Activated naive CD4-positive, alpha-beta T cell treated with Interleukin-2 at 50 U/mL for 16 hours (primary cell): ENCODE measurements around the gene USP46.
A peak's percentile ranks its signal among the peaks of the same experiment; 100 is the strongest.

Source experiments
- DNase-seq: peaks from one replicate; pipeline ENCODE4 v3.0.0-alpha.2; 2020

Gene USP46

DNA sequence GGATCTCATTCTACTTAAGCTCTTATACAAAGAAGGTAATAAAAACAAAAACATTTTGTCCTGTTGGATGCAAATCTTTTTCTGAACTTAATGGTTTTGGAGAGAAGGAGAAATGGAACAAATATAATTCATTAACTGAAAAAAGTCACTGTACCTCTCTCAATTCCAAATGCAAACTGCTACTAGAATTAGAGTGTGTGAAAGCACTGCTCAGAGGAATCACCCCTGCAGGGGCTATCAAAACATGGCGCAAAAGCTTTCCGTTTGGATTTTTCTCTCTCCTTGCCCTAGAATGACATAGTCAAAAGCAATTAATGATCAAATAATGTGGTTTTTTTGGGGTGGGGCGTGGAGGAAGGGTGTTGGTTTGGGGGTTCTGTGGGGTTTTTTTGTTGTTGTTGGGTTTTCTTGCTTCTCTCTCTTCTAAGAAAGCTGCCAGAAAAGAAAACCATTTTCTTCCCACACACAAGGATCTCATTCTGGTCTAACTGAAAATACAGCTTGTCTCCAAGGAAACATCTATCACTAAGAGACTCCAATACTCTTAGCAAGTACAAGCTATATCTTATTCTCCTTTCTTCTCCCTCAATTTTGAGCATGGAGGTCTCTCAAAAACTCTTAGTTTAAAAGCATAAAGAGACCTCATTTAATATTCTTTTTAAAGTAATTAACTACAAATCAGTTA lies 41.6 kb downstream of the USP46 start:
- no peak for DNase-seq

DNA sequence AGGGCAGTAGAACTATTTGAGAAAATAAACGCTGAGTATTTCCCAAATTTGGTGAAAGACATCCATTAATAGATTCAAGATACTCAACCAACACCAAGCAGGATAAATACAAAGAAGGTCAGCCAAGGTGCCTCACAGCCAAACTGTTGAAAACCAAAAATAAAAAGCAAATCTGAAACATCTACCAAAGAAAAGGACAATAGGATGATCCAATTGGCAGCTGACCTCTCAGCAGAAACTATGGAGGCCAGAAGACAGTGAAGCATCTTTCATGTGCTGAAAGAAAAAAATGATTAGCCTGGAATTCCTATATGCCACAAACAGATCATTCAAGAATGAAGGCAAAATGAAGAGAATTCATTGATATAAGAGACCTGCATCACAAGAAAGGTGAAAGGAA lies 44.9 kb downstream of the USP46 start:
- no peak for DNase-seq

DNA sequence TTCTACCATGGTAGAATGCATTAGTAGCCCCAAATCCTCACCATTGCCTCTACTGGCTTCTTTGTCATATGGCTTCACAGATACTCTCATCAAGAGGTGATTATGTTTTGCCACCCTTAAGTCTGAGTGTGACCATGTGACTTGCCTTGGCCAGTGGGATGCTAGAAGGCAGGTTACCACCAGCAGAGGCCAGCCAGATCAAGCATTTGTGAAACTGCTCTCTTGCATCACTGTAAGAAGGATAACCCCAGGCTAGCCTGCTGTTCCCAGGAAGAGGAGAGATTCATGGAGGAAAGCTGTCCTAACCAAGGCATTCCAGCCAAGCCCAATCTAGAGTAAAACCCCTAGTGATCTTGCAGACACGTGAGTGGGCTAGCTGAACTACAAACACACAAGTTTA lies 46.8 kb downstream of the USP46 start:
- DNase-seq: no peak

DNA sequence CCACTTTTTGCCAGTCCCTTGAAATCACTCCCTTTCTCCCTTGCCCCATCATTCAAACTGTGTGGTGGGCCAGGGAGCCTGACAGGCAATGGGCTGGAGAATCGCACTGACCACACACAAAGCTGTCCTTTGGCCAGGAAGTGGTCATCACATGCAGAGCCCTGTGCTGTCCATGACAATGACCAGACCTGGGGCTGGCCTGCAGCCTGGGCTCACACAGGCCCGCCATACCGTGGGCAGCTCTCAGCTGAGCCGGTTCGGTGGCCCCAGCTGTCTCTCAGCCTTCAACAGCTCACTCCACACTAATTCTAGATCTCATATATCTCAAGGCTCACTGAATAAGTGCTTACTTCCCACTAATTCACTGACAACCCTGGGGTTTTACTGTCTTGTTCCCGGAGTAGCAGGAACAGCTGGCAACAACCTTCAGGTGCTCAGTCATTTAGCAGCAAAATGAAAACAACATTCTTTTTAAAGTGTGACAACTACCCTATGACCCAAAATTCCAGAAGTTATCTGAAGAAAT lies 48.0 kb downstream of the USP46 start:
- no peak for DNase-seq

DNA sequence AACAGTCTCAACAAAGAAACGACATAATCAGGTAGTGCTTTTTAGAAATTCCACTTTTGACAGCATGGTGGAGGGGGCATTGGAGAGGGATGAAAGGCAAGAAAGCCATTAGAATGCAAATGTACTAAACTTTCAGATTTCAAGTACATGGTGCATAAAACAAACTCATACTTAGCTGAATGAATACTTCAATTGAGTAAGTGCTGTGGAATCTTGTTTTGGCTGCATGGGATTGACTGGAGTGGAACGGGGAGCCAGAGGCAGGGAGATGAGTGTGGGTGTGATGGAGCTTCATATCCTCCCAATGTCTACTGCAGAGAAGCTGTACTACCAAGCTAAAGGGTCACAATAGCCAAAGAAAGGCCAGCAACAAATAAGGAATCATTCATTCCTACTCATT lies 52.4 kb downstream of the USP46 start:
- no peak for DNase-seq

DNA sequence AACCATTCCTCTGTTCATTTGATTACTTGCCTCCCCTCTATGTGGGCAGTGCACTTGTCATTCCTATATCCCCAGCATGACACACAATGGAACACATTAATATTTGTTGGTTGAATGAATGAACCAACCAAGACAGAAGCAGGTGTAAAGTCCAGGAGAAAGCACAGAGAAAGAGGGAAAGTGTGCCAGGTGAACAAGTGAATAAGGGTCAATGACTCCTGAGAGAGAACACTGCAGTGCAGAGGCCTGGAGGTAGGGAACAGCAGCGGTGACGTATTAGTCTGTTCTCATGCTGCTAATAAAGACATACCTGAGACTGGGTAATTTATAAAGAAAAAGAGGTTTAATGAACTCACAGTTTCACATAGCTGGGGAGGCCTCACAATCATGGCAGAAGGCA lies 53.1 kb downstream of the USP46 start:
- DNase-seq: no peak

DNA sequence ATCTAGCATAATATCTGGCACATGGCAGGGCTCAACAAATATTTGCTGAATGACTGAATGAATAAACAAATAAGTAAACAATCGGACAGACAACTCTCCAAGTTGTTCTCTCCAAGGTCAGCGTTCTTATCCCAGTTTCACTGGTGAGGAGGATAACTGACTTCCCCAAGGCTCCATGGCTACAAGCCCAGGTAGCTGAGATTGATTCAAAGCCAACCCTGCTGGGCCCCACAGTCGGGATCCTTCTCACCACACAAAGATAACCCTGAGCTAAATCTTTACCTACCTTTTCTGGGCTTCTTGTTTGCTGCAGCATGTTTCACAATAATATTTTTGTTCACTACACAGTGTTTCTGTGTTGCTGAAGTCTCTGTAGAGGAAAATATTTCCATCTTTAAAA lies 54.9 kb downstream of the USP46 start:
- DNase-seq: no peak

DNA sequence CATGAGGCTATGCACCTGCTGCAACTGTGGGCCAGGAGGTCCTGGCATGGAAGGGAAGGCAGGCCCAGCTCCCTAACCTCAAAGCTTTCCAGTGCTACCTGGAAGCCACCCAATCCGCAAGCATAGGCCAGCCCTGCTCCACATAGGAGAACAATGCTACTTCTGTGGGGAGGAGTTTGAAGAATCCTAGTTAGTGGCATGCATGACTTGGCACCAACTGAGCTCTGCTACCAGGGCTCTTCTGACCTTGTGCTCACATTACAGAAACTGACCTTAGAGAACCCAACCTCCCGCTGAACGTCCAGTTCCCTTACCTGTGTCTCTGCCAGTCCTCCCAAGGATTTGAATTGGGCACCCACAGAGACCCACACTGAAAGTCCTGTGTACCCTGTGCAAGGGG lies 58.8 kb downstream of the USP46 start:
- no peak for DNase-seq

DNA sequence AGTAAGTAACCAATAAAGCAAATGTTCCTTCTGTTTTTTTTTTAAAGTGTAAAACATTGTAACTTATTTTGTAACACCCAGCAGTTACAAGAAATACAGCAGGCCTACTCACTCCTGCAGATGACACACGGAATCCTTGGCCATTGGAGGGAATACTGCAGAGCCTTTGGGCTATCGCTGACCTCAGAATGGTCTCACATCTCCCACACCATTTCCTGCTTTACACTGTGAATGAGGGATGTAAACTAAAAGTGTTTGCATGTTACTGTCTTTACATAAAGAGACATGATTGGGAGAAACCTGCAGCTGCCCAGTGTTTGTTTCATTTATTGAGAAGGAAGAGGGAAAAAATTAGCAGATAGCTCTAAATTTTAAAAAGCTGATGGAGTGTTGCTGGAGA lies 64.1 kb downstream of the USP46 start:
- no peak for DNase-seq

DNA sequence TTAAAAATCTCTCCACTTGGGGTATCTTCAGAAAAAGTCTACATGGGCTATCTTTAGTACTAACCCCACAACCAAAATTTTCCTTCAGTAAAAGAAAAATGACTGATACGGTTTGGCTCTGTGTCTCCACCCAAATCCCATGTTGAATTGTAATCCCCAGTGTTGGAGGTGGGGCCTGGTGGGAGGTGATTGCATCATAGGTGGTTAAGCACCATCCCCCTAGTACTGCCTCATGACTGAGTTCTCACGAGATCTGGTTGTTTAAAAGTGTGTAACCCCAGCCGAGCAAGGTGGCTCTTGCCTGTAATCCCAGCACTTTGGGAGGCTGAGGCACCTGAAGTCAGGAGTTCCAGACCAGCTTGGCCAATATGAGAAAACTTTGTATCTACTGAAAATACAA lies 66.8 kb downstream of the USP46 start:
- no peak for DNase-seq

DNA sequence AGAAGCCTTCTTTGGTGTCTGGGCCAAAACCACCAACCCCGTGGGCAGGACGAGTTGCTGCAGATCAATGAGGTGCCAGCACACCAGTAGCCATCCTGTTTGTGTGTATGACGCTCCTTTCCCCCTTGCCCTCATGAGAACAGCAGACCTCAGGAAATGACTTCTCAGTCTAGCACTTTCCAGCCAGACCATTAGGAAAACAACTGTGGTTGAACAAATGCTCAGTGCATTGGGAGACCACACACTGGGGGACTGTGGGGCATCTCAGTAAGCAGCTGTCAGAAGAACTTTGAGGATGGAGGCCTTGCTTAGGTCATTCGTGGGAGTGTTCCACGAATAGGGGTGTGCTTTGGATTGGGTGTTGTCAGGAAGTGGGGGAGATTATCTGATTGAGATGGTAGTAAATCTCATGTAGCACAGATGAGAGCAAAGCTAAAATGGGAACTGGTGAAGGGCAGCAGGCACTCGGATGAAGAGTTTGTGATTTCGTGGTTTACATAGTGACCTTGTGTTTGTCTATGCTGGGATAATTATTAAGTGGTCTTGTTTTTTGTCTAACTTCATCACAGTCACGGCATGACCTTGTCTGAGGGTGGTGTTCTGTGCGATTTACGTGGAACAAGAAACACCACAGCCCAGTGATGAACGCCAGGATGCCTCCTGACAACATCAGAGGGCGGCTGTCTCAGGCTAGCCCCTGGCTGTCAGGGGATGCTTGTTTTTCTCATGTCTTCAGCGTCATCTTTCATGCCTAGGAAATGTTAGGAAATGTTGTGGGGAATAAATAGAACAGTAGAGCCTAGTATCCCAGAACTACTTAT lies 70.1 kb downstream of the USP46 start:
- DNase-seq: peak; percentile 47

DNA sequence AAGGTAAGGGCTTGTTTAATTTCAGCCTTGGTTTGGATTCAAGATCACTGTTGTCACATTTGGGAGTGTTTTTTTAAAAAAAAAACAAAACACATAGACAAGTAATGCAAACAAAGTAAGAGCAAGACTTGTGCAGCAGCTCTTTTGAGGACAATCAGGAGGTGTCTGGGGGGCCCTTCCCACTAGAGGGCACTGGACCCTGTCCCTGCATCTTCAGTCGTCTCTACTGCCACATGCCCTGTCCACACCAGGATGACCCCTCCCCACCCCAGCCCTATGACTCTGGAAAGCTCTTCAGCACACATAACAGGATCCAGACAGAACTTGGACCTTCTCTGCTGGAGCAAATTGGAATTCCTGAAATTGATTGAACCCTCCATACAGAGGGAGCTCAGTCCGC lies 71.0 kb downstream of the USP46 start:
- peak; percentile 19 for DNase-seq

DNA sequence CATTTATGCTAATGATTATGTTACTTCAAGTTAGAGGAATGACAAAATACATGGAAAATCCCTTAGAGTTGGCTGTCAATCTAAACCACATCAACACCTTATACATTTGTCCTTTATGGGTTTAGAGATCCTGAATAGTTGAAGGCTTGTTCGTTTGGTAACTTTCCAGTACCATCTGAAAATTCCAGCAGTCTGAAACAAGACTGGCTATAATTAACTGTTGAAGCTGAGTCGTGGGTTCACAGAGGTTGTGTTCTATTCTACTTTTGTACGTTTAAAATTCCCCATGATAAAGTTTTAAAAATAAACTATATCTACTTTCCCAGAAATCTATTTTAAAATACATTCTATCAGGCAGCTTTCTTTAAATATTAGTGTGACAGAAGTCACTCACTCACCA lies 73.0 kb downstream of the USP46 start:
- no peak for DNase-seq

DNA sequence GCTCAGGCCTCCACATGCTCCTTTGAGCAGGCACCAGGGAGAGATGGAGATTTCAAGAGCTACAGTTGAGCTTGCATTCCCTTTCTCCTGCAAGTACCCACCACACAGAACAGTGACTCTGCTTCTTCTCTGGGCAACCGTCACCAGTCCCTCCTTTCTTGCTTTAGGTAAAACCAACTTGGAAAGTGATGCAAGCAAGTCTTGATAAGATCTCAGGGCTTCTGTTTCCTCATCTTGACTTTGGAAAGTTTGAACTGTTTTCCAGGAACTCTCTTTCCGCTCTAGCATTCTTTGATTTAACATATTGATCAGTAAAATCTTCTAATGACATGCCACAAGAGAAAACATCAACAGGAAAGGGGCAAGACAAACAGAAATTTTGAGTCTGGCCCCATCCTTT lies 73.7 kb downstream of the USP46 start:
- DNase-seq: no peak

DNA sequence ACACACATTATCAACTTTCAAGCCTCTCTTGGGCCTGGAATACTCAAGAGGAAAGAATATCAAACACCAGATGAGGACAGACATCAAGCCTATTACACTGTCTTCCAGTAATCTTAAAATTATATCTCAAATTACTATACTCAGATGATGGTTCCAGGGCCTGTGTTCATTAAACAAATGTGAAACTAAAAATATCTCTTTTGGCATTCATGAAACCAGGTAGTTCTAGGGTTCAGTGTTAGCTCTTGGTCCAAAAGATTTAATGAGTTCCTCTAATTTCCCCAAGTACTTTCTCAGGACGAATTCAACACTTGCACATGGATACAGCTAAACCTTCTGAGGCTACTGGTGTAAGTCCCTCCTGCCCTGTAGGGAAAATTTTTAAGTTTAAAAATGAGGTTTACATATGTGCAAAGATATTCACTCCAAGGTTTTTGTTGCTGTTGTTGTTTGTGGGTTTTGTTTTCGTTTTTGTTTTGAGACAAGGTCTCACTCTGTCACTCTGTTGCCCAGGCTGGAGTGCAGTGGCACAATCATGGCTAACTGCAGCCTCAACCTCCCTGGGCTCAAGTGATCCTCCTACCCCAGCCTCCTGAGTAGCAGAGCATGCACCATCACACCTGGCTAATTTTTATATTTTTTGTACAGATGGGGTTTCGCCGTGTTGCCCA lies 79.4 kb downstream of the USP46 start:
- no peak for DNase-seq

DNA sequence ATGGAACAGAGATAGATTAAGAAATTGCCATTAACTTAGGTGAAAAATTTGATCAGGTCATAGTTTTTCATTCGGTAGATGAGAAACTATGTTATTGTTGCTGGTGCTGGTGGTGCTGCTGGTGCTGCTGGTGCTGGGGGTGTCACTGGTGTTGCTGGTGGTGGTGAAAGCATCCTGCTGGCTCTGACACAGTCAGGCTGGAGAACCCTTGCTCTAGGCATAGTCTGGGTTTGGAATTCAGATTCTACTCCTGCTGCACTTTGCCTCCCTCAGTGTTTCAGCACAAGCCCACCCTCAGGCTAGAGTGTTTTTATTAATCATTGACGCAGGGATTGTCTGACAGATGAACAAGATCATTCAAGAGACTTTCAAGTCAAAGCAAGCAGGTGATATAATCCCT lies 80.2 kb downstream of the USP46 start:
- no peak for DNase-seq

DNA sequence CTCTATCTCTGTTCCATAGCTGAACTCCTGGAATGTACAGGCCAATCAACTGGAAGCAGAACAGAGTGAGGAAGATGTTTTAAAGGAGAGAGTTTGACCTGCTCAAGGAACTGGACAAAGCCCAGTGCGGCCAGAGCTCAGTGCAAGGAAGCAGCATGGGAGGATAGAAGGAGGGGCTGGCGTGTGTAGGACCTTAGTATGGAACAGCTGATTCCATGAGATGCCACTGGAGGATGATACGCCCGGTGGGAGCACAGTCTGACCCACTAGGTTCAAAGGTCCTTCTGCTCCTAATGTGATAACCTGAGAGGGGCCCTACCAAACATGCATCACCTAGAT lies 81.5 kb downstream of the USP46 start:
- no peak for DNase-seq

DNA sequence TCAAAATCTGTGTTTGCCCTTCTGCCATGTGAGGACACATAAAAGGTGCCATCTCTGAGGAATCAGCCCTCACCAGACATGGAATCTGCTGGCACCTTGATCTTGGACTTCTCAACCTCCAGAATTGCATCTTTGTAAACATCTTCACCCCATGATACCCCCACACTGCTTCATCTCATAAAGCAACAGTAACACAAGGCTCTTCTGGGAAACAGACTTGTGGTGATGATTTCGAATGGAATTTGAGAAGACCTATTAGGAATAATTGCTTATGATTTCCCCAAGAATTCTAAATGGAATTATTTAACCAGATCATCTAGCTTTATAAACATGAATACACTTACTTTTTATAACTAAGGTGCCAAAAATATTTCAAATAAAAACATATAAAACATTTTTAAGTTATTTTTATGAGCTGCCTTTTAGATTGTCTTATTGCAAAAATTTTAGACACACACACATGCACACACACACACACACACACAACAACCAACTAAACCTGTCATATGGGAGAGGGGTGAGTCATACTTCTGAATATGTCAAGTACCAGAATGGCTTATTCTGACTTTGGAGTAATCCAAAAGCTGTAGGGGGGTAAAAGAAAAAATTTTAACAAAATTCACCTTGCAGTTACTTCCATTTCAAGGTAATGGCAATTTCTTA lies 82.0 kb downstream of the USP46 start:
- no peak for DNase-seq

DNA sequence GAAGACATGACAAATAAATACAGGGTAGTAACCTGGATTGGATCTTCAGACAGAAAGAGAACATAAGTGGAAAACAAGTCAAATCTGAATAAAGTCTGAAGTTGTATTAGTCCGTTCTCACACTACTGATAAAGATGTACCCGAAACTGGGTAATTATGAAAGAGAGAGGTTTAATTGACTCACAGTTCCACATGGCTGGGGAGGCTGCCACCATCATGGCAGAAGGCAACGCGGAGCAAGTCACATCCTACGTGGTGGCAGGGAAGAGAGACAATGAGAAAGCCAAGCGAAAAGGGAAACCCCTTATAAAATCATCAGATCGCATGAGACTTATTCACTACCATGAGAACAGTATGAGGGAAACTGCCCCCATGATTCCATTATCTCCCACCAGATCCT lies 82.8 kb downstream of the USP46 start:
- DNase-seq: no peak

DNA sequence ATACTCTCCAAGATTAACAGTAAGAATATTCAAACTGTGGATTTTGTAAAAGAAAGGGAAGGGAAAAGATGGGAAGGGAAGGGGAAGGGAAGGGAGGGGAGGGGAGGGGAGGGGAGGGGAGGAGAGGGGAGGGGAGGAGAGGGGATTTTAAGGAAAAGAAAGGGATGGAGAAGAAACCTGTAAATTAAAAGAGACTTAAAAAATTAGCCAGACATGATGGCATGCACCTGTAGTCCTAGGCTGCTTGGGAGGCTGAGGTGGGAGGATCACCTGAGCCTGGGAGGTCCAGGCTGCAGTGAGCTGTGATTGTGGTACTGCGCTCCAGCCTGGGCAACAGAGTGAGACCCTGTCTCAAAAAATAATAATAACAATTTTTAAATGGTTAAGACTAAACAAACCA lies 83.7 kb downstream of the USP46 start:
- DNase-seq: no peak

DNA sequence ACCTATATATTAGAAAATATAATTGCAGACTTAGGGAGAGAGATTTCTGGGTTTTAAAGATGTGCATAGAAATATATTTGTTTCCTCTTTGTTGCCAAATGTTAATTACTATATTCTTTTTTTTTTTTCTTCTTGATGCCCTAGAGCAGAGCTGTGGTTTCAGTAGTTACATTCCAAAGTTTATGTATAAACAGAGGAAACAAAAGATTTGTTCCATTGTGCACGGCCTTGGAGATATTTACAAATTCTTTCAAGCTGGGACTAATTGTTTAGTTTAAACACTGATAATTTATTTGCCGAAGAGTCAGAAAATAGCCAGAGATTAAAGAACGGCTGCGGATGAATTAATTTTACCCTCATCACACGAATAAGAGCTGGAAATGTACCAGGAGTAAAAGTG lies 85.1 kb downstream of the USP46 start:
- no peak for DNase-seq

DNA sequence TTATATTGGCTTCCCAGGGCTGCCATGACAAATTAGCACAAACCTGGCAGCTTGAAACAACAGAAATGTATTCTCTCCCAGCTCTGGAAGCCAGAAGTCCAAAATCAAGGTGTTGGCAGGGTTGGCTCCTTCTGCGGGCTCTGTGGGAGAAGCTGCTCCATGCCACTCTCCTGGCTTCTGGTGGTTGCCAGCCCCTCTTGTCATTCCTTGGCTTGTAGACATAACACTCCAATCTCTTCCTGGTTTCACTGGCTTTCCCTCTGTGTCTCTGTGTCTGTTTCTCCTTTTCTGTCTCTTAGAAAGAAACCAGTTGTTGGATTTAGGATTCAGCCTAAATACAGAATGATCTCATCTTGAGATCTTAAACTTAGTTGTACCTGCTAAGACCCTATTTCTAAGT lies 85.5 kb downstream of the USP46 start:
- DNase-seq: no peak

DNA sequence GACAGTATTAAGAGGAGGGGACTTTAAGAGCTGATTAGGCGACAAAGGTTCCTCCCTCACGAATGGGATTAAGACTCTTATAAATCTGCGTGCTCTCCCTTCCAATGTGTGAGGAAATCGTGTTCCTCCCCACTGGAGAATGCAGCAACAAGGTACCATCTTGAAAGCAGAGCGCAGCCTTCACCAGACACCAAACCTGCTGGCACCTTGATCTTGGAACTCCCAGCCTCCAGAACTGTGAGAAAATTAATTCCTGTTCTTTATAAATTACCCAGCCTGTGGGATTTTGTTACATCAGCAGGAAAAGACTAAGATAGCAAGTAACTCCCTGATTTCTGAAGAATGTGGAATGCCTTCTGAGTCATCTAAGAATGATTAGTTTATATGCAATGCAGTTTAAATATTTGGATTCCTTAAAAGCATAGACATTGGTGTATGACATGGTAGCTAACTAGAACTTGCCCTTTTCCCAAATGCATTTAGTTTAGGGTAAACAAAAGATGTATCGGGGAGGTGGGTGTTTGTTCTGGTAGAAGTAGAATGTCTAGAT lies 86.1 kb downstream of the USP46 start:
- DNase-seq: no peak
